SH-SY5Y (cell line): ENCODE data around the gene NSRP1.

Experiments used
- GATA2 ChIP-seq: IDR thresholded peaks from 2 replicates; pipeline ENCODE4 v1.6.1; 2011; ENCODE audit warnings: mild to moderate bottlenecking, low read depth, low read length
- GATA3 ChIP-seq: IDR thresholded peaks from 2 replicates; pipeline ENCODE4 v1.6.1; 2011; ENCODE audit warnings: low read depth, mild to moderate bottlenecking, low read length, moderate library complexity

The NSRP1 gene

DNA sequence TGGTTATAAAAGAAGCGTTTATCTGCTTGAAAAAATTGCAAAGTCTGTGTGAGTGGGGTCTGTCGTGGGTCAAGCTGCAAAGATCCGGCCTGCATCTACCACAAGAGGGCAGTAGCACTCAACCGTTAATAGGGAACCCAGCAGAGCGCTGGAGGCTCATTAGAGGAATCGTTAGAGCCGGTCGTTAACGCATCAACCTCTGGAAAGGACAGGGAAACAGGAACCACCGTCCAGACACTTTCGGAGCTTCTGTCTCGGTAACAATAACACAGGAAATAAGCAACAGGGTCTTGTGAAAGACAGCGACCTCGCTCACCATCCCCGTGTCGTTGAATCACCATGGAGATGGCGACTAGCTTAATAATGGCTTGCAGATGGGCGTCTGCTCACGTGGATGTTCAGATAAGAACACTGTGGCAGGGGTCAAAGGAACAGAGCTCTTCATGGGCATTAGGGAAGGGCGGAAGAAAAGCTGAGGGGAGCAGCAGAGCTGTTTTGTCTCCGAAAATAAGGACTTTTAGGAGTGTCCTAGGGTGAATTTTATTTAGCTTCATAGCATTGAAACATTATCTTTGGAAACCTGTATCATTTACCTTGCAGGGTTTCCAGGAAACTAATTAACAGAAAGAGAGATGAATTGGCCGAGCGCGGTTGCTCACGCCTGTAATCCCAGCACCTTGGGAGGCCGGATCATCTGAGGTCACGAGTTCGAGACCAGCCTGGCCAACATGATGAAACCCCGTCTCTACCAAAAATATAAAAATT is 11.9 kb upstream of the NSRP1 start:
- TF ChIP-seq GATA3 (0 out of 2 replicates have a peak, but pooled peaks have one; percentile 45), GATA2 (peak; percentile 86)

DNA sequence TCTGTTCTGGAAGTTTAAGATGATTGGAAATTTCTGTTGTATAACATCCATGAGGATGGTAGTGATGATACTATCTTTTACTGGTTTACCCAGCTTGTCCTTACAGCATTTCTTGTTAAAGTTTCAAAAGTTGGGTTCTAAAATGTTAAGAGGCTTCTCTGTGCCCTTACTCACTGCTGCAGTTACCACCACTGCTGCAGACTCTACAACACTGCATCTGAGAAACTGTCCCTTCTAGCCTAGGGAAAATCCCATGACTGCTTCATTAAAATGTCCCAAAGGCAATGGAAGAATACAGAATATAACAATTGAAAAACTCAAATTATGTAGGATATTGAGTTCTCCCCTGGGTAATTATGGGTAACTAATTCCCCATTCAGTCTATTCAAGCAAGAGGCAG is 3.8 kb upstream of the NSRP1 start:
- TF ChIP-seq GATA2 (no peak), GATA3 (no peak)

DNA sequence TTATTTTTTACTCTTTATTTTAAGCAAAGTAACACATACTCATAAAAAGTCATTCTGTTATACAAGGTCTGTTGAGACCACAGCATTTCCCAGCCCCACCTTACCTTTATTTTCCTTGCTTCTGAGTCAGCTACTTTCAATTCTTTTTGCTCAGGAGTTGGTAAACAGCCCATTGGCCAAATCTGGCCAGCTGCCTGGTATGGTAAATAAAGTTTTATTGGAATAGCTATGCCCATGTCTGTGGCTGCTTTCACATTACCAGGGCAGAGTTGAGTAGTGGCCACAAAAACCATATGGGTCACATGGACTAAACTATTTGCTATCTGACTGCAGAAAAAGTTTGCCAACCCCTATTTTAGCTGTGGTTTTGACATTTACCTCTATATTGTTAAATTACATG is 3.4 kb upstream of the NSRP1 start:
- TF ChIP-seq GATA3 (no peak), GATA2 (no peak)

DNA sequence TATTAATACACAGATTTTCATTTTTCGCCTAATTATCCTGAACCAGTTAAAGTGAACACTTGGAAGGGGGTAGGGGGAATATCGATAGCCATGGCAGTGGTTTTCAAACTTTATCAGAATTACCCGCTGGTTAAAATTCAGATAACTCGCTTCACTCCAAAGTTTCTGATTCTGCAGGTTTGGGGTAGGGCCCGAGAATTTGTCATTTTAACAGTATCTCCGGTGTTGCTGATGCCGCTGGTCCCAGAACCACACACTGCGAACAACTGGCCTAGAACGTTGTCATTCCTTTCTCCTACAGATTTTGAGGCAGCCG is 313 bp upstream of the NSRP1 start:
- TF ChIP-seq GATA3 (no peak), GATA2 (no peak)

DNA sequence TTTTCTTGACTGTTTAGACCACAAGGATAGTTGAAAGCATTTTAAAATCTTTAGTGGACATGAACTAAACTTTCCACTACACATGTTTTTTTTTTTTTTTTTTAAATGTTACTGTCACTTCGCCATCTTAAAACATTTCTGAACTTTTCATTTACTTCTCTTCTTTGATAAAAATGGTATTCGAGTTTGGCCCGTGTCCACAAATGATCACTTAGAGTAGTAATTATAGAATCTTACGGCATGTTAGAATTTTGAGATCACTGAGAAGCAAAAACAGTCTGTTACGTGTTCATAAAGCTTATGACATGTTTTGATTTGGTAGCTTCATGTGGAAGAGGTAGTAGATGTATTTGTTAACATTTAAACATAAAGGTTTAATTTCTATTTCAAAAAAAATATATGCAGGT is 1.1 kb downstream of the NSRP1 start:
- TF ChIP-seq GATA3, result no peak
- TF ChIP-seq GATA2, result no peak

DNA sequence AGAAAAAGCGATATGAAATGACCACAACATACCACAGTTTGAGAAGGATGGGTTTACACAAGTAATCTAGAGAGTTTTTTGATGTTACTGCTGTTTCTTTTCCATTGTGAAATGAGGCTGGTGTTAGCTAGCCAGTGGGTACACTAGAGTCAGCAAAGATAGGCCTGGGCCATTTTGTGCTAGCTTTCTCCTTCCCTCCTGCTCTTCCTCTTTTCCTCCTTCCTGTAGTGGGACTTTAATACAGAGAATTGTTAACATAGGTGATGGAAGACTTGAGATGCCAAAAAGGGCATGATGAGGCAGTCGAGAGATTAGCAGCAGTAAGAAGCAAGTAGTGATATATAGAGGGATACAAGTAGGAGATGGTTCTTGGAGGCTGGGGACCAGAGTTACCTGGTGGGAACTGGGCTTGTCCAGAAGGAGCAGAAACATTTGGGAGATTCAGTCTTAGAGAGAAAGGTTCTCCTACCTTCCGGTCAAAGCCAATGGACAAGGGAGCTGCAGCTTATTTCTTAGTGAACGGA is 7.7 kb downstream of the NSRP1 start:
- no peak for TF ChIP-seq GATA3
- TF ChIP-seq GATA2, result no peak

DNA sequence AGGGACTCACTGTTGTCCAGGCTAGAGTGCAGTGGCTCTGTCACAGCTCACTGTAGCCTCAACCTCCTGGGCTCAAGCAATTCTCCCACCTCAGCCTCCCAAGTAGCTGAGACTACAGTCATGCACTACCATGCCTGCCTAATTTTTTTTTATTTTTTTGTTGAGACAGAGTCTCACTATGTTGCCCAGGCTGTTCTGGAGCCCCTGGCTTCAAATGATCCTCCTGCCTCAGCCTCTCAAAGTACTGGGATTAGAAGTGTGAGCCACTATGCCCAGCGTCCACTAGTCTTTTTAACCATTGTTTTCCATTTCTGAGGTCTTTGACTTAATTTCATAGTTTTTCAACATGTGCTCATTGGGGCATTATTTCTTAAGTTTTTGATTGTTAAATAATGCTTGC is 13.5 kb downstream of the NSRP1 start:
- no peak for TF ChIP-seq GATA2
- no peak for TF ChIP-seq GATA3

DNA sequence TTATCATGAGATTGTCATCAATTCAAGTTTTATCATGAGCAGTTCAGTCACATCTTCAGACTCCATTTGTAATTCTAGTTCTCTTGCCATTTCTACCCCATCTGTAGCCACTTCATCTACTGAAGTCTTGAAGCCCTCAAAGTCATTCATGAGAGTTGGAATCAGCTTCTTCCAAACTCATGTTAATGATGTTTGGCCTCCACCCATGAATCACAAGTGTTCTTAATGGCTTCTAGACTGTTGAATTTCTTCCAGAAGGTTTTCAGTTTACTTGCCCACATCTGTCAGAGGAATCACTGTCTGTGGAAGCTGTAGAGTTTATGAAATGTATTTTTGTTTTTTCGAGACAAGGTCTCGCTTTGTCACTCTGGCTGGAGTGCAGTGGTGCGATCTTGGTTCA is 16.0 kb downstream of the NSRP1 start:
- no peak for TF ChIP-seq GATA3
- no peak for TF ChIP-seq GATA2

DNA sequence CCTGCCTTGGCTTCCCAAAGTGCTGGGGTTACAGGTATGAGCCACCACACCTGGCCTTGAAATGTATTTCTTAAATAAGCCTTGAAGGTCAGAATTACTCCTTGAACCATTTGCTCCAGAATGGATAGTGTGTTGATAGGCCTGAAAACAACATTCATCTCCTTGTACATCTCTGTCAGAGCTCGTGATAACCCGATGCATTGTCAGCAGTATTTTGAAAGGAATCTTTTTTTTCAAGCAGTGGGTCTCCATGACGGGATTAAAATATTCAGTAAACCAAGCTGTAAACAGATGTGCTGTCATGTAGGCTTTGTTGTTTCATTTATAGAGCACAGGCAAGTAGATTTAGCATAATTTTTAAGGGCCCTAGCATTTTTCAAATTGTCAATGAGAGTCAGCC is 16.6 kb downstream of the NSRP1 start:
- TF ChIP-seq GATA2 (no peak), GATA3 (no peak)

DNA sequence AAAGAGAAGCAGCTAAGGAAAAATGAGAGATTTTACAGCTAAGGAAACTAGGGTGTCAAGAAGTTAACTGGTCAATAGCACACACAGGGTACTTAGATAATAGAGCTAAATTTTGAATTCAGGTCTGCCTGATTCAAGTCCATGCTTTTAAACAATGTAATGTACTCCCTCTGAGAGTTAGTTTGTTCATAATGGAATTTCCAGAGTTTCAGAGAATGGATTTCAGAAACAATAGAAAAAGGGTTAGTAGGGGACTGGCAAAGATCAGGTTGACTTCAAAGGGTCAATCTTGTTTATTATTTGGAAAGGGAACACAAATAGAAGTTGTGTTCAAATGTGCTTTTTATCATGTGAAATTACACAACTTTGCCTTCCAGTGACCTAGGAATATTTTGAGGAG is 17.9 kb downstream of the NSRP1 start:
- TF ChIP-seq GATA2, result no peak
- no peak for TF ChIP-seq GATA3

DNA sequence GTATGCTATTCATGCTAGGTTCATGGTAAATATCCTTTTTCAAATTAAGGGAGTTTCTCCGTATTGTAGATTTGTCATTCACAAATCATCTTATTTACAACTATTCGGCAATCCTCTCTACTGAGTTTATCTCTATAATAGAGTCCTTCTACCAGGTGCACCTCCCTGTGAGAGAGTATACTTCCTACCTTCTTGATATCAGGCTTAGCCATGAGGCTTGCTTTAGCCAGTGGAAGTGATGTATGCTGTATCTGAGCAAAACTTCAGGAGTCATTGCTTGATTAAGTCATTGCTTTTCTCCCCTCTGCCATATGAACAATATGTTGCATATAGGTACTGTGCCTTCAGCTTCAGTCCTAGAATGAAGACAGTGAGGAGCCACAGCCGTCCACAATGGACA is 20.5 kb downstream of the NSRP1 start:
- no peak for TF ChIP-seq GATA3

DNA sequence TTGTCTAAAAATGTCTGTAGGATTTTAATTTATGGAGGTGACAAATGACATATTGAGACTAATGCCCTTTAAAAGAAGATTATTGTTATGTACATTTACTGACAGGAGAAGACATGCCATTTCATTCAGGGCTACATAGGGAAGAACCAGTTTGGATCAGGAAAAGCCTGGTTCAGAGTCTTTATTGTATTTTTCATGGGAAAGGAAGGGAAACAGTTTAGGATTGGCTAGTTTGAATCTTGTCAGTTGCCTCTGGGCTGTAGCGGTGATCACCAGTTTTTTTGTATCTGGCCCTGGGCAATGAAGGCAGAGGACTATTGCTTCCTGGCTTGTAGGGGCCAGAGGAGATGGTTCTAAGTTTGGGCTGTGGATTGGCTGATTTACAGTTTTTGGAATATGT is 31.8 kb downstream of the NSRP1 start:
- no peak for TF ChIP-seq GATA3
- no peak for TF ChIP-seq GATA2

DNA sequence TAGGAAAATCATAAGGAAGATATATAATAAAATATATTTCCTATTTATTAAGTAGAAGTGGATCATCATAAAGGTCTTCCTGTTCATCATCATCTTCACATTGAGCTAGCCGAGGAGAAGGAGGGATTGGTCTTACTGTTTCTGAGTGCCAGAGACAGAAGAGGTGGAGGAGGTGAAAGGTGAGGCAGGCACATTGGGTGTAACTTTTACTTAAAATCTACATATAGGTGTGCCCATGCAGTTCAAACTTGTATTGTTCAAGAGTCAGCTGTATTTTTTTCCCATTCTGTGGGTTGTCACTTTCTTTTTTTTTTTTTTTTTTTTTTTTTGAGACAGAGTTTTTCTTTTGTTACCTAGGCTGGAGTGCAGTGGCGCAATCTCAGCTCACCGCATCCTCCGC is 34.9 kb downstream of the NSRP1 start:
- TF ChIP-seq GATA3, result no peak

DNA sequence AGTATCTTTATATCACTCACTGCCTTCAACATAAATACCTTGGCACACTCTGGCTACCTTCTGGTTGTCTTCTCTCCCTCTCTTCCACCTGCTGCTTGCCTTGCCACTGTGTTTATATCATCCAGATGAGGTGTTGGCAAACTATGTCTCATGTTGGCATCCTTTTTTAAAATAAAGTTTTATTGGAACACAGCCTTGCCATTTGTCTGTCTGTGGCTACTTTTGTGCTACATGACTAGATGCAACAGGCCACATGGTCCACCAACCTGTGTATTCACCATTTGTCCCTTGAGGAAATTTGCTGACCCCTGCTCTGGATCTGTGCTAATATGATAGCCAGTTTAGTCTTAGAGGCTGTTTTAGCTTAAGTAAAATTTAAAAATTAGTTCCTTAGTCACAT is 36.8 kb downstream of the NSRP1 start:
- TF ChIP-seq GATA3 (no peak), GATA2 (no peak)

DNA sequence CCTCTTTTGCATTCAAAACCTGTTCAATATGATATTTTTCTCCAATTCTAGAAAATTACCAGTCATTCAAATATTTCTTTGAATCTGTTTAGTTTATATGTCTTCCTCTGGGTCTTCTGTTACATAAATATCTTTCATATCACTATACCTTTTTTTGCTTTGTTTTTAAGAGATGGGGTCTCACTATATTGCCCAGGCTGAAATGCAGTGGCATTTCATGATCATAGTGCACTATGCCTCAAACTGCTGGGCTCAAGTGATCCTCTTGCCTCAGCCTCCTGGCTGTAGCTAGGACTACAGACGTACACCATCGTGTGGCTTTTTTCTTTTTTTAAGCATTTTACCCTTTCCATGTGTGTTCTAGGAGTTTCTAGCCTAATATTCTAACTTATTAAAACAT is 38.8 kb downstream of the NSRP1 start:
- TF ChIP-seq GATA2 (no peak), GATA3 (no peak)
